Neural cell (in vitro differentiated cells): ENCODE data around the gene UBE2F. TPM values are rescaled to one million over a fixed set of nuclear protein-coding genes. Genes with fewer than 3 reads are reported as not detected.

Source experiments
- H2AFZ ChIP-seq: fragments of 200-600, 300-800 bp; sonication (generic), shearing (Covaris generic); 2 replicates; pipeline ENCODE4 v1.6.0; 2014; ENCODE audit warnings: low read depth, mild to moderate bottlenecking, antibody characterized with exemption, low read length, moderate library complexity
- H3F3A ChIP-seq: fragments of 200-600 bp; shearing (Covaris generic); 2 replicates; pipeline ENCODE4 v1.6.1; 2016; ENCODE audit warnings: mild to moderate bottlenecking, moderate library complexity, mixed read lengths, antibody characterized with exemption, low read length; ENCODE audit not compliant: insufficient read depth, poor library complexity, severe bottlenecking
- H3K27ac ChIP-seq: fragments of 200-600, 300-800 bp; sonication (generic), shearing (Covaris generic); 2 replicates; pipeline ENCODE4 v1.5.1; 2014; ENCODE audit warnings: mild to moderate bottlenecking, low read length, moderate library complexity
- H3K27me3 ChIP-seq: fragments of 300-800, 200-600 bp; sonication (generic), shearing (Covaris generic); 2 replicates; pipeline ENCODE4 v1.6.0; 2014; ENCODE audit warnings: mild to moderate bottlenecking, low read depth, low read length, moderate library complexity; ENCODE audit not compliant: insufficient read depth
- H3K36me3 ChIP-seq: fragments of 300-800, 200-600 bp; sonication (generic), shearing (Covaris generic); 2 replicates; pipeline ENCODE4 v1.5.1; 2014; ENCODE audit warnings: mild to moderate bottlenecking, antibody characterized with exemption, low read length, moderate library complexity; ENCODE audit not compliant: insufficient read depth
- H3K4me2 ChIP-seq: fragments of 300-800, 200-600 bp; sonication (generic), shearing (Covaris generic); 2 replicates; pipeline ENCODE4 v1.6.0; 2014; ENCODE audit warnings: mild to moderate bottlenecking, low read length
- H3K4me3 ChIP-seq: fragments of 300-800, 200-600 bp; sonication (generic), shearing (Covaris generic); 2 replicates; pipeline ENCODE4 v1.5.1; 2014; ENCODE audit warnings: mild to moderate bottlenecking, low read length, moderate library complexity
- H3K79me2 ChIP-seq: fragments of 200-600 bp; shearing (Covaris generic); replicated peaks from 2 replicates; pipeline ENCODE4 v1.6.0; 2014; ENCODE audit warnings: mild to moderate bottlenecking, low read length, moderate library complexity; ENCODE audit not compliant: insufficient read depth
- H3K9ac ChIP-seq: fragments of 300-800, 200-600 bp; sonication (generic), shearing (Covaris generic); 2 replicates; pipeline ENCODE4 v1.6.1; 2016; ENCODE audit warnings: mild to moderate bottlenecking, low read length, mixed read lengths
- H3K9me2 ChIP-seq: fragments of 200-600 bp; shearing (Covaris generic); 2 replicates; pipeline ENCODE4 v1.6.1; 2016; ENCODE audit warnings: mild to moderate bottlenecking, low read length, mixed read lengths; ENCODE audit not compliant: insufficient read depth
- H3K9me3 ChIP-seq: fragments of 200-600, 300-800 bp; sonication (generic), shearing (Covaris generic); 2 replicates; pipeline ENCODE4 v1.6.1; 2016; ENCODE audit warnings: mild to moderate bottlenecking, mixed run types, low read length, moderate library complexity, mixed read lengths
- H4K20me1 ChIP-seq: fragments of 200-600 bp; shearing (Covaris generic); 2 replicates; pipeline ENCODE4 v1.6.1; 2016; ENCODE audit warnings: mild to moderate bottlenecking, mixed run types; ENCODE audit not compliant: insufficient read depth
- EZH2 ChIP-seq: fragments of 200-600, 300-800 bp; shearing (Covaris generic), sonication (generic); IDR thresholded peaks from 2 replicates; pipeline ENCODE4 v1.6.1; 2014; ENCODE audit warnings: antibody characterized with exemption, low read length, borderline replicate concordance, mild to moderate bottlenecking; ENCODE audit not compliant: insufficient read depth, poor library complexity, severe bottlenecking
- POLR2AphosphoS5 ChIP-seq: IDR thresholded peaks from 2 replicates; pipeline ENCODE4 v1.6.1; 2012
- RAD21 ChIP-seq: fragments of 450-650 bp; conservative IDR thresholded peaks from 2 replicates; pipeline ENCODE4 v1.6.1; 2014; ENCODE audit warnings: antibody characterized with exemption, mild to moderate bottlenecking, moderate library complexity
- SMC3 ChIP-seq: fragments of 450-650 bp; conservative IDR thresholded peaks from 2 replicates; pipeline ENCODE4 v1.6.1; 2014; ENCODE audit warnings: antibody characterized with exemption, mild to moderate bottlenecking, moderate library complexity; ENCODE audit not compliant: poor library complexity
- TAF1 ChIP-seq: IDR thresholded peaks from 2 replicates; pipeline ENCODE4 v1.6.1; 2012; ENCODE audit warnings: low read depth
- polyA plus RNA-seq: library from polyadenylated mRNA; depleted of rRNA; stranded (reverse); fragments of >200 nt; gene quantifications from 2 replicates; pipeline ENCODE4 v1.2.3, GENCODE V29; 2014
- TF ChIP-seq, protein P1 (sequence below): IDR thresholded peaks from 2 replicates; pipeline ENCODE4 v1.6.1; 2012; ENCODE audit warnings: borderline replicate concordance
- TF ChIP-seq, protein P2 (sequence below): fragments of 450-650 bp; IDR thresholded peaks from 2 replicates; pipeline ENCODE4 v1.5.1; 2014; ENCODE audit warnings: antibody characterized with exemption, mild to moderate bottlenecking, moderate library complexity; ENCODE audit not compliant: poor library complexity, severe bottlenecking

UBE2F gene
- polyA plus RNA-seq, 1 donor from 2014 or later: 65.7 TPM

DNA sequence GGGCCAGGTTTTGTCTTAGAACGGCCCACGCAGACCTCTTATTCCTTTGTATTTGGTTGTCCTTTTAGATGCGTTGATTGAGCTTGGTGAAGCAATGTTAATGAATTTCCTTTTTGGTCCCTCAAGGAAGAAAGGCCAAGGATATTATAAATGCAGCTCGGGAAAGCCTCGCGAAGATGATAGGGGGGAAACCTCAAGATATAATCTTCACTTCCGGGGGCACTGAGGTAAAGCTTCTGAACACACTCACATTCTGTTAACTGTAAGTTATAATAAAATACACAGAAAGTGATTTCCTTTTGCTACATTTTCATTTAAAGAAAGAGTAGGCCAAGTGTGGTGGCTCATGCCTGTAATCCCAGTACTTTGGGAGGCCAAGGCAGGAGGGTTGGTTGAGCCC lies 101.1 kb downstream of the UBE2F start:
- Histone ChIP-seq H3K9ac (no peak overlapping the region), H3K27me3 (no peaks in the 10 kb centered on the region), H3F3A (no peaks in the 10 kb centered on the region), H3K79me2 (no peaks in the 10 kb centered on the region), H3K9me2 (no peaks in the 10 kb centered on the region), H3K9me3 (no peaks in the 10 kb centered on the region), H3K36me3 (no peaks in the 10 kb centered on the region), H3K4me2 (no peak overlapping the region), H3K4me3 (no peak overlapping the region), H2AFZ (no peak overlapping the region), H3K27ac (no peak overlapping the region), H4K20me1 (no peaks in the 10 kb centered on the region)
- TF ChIP-seq EZH2 (no peak), RAD21 (no peak), TAF1 (no peak), POLR2AphosphoS5 (no peak)
- TF ChIP-seq, protein P1, sequence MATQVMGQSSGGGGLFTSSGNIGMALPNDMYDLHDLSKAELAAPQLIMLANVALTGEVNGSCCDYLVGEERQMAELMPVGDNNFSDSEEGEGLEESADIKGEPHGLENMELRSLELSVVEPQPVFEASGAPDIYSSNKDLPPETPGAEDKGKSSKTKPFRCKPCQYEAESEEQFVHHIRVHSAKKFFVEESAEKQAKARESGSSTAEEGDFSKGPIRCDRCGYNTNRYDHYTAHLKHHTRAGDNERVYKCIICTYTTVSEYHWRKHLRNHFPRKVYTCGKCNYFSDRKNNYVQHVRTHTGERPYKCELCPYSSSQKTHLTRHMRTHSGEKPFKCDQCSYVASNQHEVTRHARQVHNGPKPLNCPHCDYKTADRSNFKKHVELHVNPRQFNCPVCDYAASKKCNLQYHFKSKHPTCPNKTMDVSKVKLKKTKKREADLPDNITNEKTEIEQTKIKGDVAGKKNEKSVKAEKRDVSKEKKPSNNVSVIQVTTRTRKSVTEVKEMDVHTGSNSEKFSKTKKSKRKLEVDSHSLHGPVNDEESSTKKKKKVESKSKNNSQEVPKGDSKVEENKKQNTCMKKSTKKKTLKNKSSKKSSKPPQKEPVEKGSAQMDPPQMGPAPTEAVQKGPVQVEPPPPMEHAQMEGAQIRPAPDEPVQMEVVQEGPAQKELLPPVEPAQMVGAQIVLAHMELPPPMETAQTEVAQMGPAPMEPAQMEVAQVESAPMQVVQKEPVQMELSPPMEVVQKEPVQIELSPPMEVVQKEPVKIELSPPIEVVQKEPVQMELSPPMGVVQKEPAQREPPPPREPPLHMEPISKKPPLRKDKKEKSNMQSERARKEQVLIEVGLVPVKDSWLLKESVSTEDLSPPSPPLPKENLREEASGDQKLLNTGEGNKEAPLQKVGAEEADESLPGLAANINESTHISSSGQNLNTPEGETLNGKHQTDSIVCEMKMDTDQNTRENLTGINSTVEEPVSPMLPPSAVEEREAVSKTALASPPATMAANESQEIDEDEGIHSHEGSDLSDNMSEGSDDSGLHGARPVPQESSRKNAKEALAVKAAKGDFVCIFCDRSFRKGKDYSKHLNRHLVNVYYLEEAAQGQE: no peak

DNA sequence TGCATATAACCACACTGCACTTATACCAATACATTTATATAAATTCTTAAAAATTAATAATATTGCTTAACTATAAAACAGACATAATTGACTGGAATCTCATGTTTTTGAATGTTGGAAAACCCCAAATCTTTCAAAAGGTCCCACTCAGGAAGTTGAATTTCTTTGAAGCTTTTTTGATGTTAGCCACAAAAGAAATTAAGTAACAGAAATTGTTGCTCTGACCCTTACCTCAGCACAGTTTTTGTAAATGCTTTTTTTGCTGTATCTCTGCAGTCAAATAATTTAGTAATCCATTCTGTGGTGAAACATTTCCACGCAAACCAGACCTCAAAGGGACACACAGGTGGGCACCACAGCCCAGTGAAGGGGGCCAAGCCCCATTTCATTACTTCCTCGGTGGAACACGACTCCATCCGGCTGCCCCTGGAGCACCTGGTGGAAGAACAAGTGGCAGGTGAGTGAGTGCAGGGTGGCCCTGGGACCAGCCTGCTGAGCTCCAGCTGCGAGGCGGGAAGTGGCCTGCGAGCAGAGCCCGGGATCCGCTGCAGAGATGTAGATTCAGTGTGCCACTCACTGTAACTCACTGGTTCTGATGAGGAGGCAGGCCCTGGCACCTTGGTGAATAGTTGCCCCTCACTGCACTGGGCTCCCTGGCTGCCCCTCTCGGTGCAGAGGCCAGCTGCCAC lies 102.4 kb downstream of the UBE2F start:
- no peak for TF ChIP-seq TAF1
- no peak for TF ChIP-seq EZH2
- Histone ChIP-seq H3K36me3 (no peaks in the 10 kb centered on the region), H4K20me1 (no peaks in the 10 kb centered on the region), H3F3A (no peaks in the 10 kb centered on the region), H2AFZ (no peak overlapping the region), H3K9ac (no peak overlapping the region), H3K9me2 (no peaks in the 10 kb centered on the region), H3K79me2 (no peaks in the 10 kb centered on the region), H3K4me3 (no peak overlapping the region), H3K27ac (no peak overlapping the region), H3K9me3 (no peaks in the 10 kb centered on the region), H3K27me3 (no peaks in the 10 kb centered on the region), H3K4me2 (no peak overlapping the region)

DNA sequence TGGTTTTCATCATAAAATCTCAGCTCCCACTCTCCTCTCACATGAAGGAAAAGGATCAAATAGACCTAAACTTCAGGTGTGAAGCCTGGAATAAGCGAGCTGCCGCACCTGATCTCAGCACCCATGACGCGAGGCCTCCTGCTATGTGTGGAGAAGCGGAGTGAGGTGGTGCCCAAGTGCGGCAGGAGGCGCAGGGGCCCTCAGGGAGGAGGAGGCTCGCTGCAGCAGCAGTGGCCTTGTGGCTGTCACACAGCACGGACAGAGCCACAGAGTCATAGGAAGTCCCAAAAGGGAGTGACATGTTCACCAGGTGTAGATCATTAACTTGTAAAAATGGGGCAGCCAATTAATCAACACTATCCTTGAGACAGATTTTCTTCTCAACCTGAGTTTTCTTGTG lies 103.1 kb downstream of the UBE2F start:
- Histone ChIP-seq H3F3A (no peaks in the 10 kb centered on the region), H3K79me2 (no peaks in the 10 kb centered on the region), H3K4me3 (no peak overlapping the region), H4K20me1 (no peaks in the 10 kb centered on the region), H3K27ac (no peak overlapping the region), H3K27me3 (no peaks in the 10 kb centered on the region), H3K9ac (no peak overlapping the region), H3K9me2 (no peaks in the 10 kb centered on the region), H2AFZ (no peak overlapping the region), H3K9me3 (no peaks in the 10 kb centered on the region), H3K36me3 (no peaks in the 10 kb centered on the region), H3K4me2 (no peak overlapping the region)
- TF ChIP-seq RAD21: no peak
- no peak for TF ChIP-seq POLR2AphosphoS5
- TF ChIP-seq, protein P2, sequence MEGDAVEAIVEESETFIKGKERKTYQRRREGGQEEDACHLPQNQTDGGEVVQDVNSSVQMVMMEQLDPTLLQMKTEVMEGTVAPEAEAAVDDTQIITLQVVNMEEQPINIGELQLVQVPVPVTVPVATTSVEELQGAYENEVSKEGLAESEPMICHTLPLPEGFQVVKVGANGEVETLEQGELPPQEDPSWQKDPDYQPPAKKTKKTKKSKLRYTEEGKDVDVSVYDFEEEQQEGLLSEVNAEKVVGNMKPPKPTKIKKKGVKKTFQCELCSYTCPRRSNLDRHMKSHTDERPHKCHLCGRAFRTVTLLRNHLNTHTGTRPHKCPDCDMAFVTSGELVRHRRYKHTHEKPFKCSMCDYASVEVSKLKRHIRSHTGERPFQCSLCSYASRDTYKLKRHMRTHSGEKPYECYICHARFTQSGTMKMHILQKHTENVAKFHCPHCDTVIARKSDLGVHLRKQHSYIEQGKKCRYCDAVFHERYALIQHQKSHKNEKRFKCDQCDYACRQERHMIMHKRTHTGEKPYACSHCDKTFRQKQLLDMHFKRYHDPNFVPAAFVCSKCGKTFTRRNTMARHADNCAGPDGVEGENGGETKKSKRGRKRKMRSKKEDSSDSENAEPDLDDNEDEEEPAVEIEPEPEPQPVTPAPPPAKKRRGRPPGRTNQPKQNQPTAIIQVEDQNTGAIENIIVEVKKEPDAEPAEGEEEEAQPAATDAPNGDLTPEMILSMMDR: no peak
- no peak for TF ChIP-seq SMC3
